ENCODE results near the gene COP1.
"Not testable (repeated sequence)": the region's sequence is repeated elsewhere in the genome, so short reads cannot be mapped to it uniquely, and the experiment has no call there.

Gene COP1

GRCh38 chr1:176206961-176207902, at the start of gene COP1:
Gene COP1 (minus strand): TSS chr1:176207286. CDS start chr1:176206978, 308 bp downstream.
- peak; percentile 98 for DNase-seq

- no peak for DNase-seq
Measured at GRCh38 chr1:176252191-176252590, 45.1 kb upstream of the COP1 start.

GRCh38 chr1:176244851-176245250, 37.8 kb upstream of the COP1 start:
- DNase-seq = no peak

GRCh38 chr1:176243746-176244145, 36.7 kb upstream of the COP1 start:
- DNase-seq = no peak

- no peak for DNase-seq
Measured at GRCh38 chr1:176241385-176242015, 34.4 kb upstream of the COP1 start.

- not testable (repeated sequence) for DNase-seq
Measured at GRCh38 chr1:176233657-176234056, 26.6 kb upstream of the COP1 start.

GRCh38 chr1:176227579-176227978, 20.5 kb upstream of the COP1 start:
- DNase-seq = no peak

GRCh38 chr1:176225911-176226310, 18.8 kb upstream of the COP1 start:
- DNase-seq = no peak

- no peak for DNase-seq
Measured at GRCh38 chr1:176225479-176225875, 18.4 kb upstream of the COP1 start.

- no peak for DNase-seq
Measured at GRCh38 chr1:176222196-176222595, 15.1 kb upstream of the COP1 start.

- DNase-seq = no peak
Measured at GRCh38 chr1:176220100-176220689, 13.1 kb upstream of the COP1 start.

GRCh38 chr1:176217461-176218099, 10.5 kb upstream of the COP1 start:
- DNase-seq = no peak

- no peak for DNase-seq
Measured at GRCh38 chr1:176216031-176216430, 8.9 kb upstream of the COP1 start.

GRCh38 chr1:176211396-176212165, 4.5 kb upstream of the COP1 start:
- no peak for DNase-seq

- DNase-seq = no peak
Measured at GRCh38 chr1:176208034-176208433, 948 bp upstream of the COP1 start.

- peak; percentile 55 for DNase-seq
Measured at GRCh38 chr1:176206006-176206960, 803 bp downstream of the COP1 start.

- no peak for DNase-seq
Measured at GRCh38 chr1:176205332-176205914, 1.7 kb downstream of the COP1 start.

GRCh38 chr1:176204655-176205054, 2.4 kb downstream of the COP1 start:
- not testable (repeated sequence) for DNase-seq

GRCh38 chr1:176203735-176204134, 3.4 kb downstream of the COP1 start:
- no peak for DNase-seq

- DNase-seq = no peak
Measured at GRCh38 chr1:176201568-176201967, 5.5 kb downstream of the COP1 start.

- no peak for DNase-seq
Measured at GRCh38 chr1:176199707-176200106, 7.4 kb downstream of the COP1 start.

Measured in femur (tissue), 1 donor.